Mucosa of descending colon (tissue), 3 donors: Measurements from ENCODE around the gene SLC10A3. TPM values are rescaled to one million over a fixed set of nuclear protein-coding genes. Genes with fewer than 3 reads are reported as not detected.

Source experiments
- ATAC-seq: fragments of 200-7000 bp; cut with Tn5 transposase; one replicate; pipeline ENCODE4 v1.9.1; 2020; ENCODE audit warnings: mild to moderate bottlenecking, moderate library complexity
- DNase-seq, 3 donors: peaks; one replicate each; pipeline ENCODE4 v3.0.0-alpha.2; 2020
- H3K36me3 ChIP-seq: fragments of 200-600 bp; one replicate; pipeline ENCODE4 v1.8.0; 2021; ENCODE audit warnings: low read depth, mild to moderate bottlenecking
- H3K4me1 ChIP-seq: fragments of 200-600 bp; one replicate; pipeline ENCODE4 v1.8.0; 2021; ENCODE audit warnings: low read depth, mild to moderate bottlenecking
- H3K4me3 ChIP-seq: fragments of 200-600 bp; one replicate; pipeline ENCODE4 v1.8.0; 2021; ENCODE audit warnings: mild to moderate bottlenecking
- H3K9me3 ChIP-seq: fragments of 200-600 bp; one replicate; pipeline ENCODE4 v1.8.0; 2021; ENCODE audit warnings: mild to moderate bottlenecking
- intact Hi-C, 2 donors: fragments of 100-400 bp; cut with DNase I in 1 of 2; cut with micrococcal nuclease in 1 of 2; formaldehyde crosslinking; loops; one replicate each; pipeline versions ENCODE4 v1.11.0 to v1.11.1; 2022; cut with DNase I, micrococcal nuclease
- total RNA-seq, 3 donors: library from RNA; stranded (reverse); fragmentation: NEBNext Ultra II Directional in 2 of 3; extraction: Animal tissue kit (Norgen Biotek cat#: 25700) in 2 of 3; gene quantifications; one replicate each; pipeline versions ENCODE4 v1.2.1 to v1.2.4, GENCODE V29; 2021 to 2023
- TF ChIP-seq, protein P1 (sequence below): fragments of 200-600 bp; IDR thresholded peaks from one replicate; pipeline ENCODE4 v1.8.0; 2022; ENCODE audit warnings: antibody characterized with exemption, mild to moderate bottlenecking
- donor health status: DM: no; HTN: no; CAD: no; lungs with moderate emphysema.
- donor health status: DM: no; HTN: no; CAD: no.
- donor health status: DM: no; HTN: yes; CAD: no.

Gene SLC10A3
- total RNA-seq, 3 donors from 2014 or later: 26.2 to 30.6 (median 28.0) TPM

DNA sequence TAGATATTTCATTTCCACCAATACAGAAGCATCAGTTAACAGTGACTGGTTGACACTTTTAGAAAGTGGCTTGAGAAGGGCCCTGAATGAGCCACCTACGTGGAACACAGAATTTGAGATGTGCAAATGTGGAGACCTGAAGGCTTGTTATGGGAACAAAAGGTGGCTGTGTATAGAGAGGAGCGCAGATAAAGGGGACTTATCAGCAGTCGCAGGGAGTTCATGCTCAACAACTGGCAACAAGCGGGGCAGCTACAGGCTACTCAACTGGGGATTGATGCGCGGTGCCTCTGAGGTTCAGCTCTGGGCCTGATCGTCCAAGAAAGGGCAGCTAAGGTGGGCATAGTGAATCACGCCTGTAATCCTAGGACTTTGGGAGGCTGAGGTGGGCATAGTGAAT is 29.0 kb upstream of the SLC10A3 start:
- no peak for ATAC-seq
- no peak for DNase-seq
- no peak overlapping the region for H3K4me3 ChIP-seq
- no peaks in the 10 kb centered on the region for H3K9me3 ChIP-seq
- H3K4me1 ChIP-seq: no peaks in the 10 kb centered on the region
- H3K36me3 ChIP-seq: no peaks in the 10 kb centered on the region
- intact Hi-C loops: no loop called here
- TF ChIP-seq, protein P1, sequence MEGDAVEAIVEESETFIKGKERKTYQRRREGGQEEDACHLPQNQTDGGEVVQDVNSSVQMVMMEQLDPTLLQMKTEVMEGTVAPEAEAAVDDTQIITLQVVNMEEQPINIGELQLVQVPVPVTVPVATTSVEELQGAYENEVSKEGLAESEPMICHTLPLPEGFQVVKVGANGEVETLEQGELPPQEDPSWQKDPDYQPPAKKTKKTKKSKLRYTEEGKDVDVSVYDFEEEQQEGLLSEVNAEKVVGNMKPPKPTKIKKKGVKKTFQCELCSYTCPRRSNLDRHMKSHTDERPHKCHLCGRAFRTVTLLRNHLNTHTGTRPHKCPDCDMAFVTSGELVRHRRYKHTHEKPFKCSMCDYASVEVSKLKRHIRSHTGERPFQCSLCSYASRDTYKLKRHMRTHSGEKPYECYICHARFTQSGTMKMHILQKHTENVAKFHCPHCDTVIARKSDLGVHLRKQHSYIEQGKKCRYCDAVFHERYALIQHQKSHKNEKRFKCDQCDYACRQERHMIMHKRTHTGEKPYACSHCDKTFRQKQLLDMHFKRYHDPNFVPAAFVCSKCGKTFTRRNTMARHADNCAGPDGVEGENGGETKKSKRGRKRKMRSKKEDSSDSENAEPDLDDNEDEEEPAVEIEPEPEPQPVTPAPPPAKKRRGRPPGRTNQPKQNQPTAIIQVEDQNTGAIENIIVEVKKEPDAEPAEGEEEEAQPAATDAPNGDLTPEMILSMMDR: no peak

DNA sequence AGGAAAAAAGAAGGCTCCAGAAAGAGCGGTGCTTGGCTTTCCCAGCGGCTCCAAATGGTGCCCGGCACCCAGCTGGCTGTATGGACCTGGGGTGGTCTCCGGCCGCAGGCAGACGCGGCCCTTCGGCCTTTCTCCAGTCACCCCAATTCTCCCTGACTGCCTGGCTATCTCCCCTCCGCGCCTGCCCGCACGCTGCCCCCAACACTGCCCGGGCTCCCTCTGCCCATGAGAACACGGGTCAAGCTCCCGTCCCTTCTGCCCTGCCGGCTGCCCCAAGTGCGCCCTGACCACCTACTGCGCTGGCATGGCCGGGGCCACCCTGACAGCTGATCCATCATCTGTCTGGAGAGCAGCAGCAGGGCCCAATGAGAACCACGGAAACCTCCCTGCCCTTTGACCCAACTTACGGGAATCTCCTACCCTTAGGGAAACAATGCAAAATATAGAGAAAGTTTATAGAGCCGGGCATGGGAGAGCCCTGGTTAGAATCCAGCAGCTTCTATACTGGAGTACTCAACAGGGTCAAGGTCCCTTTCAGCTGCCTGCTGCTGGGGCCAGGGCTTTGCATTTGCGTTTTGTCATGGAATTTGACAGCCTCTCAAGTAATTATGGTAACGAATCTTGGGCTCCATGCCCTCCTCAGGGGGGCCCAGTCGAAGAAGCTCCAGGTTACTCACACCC is 26.8 kb upstream of the SLC10A3 start:
- Histone ChIP-seq H3K9me3 (no peaks in the 10 kb centered on the region), H3K4me3 (no peak overlapping the region), H3K36me3 (no peaks in the 10 kb centered on the region), H3K4me1 (no peaks in the 10 kb centered on the region)
- intact Hi-C loops: no loop called here
- ATAC-seq: peak; percentile 33
- TF ChIP-seq, protein P1: no peak
- peak in 2 of 3 donors; percentile 63 to 66 for DNase-seq

DNA sequence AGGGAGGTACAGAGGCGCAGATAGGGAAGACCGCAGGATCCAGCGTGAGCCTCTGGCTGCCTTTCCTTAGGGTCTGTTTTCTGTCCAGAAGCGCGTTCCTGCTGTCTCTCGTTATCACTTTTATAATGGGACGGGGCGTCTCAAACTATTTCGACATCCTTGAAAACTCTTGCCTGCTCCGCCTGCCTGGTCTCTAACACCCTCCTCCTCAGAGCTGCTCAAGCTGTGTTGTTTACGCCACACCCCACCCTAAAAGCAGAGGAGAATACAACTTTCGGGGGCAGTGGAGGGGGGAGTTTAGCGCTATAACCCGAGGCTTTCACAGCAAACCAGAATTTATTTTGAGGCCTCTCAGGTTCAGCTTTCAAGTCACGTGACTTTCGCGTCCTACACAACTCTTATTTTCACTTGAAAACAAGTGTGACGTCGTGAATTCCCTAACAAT is 26.2 kb upstream of the SLC10A3 start:
- Histone ChIP-seq H3K4me3 (peak overlapping the region; percentile 38), H3K4me1 (no peaks in the 10 kb centered on the region), H3K9me3 (no peaks in the 10 kb centered on the region), H3K36me3 (no peaks in the 10 kb centered on the region)
- DNase-seq (peak in 1 of 3 donors; percentile 43), ATAC-seq (peak; percentile 5)
- intact Hi-C loops: no loop called here
- TF ChIP-seq, protein P1: no peak

GRCh38 chrX:154515966-154516655 is 25.7 kb upstream of the SLC10A3 start, which contains the start of gene FAM3A:
FAM3A (minus strand) TSS chrX:154516232; CDS start chrX:154515772, 460 bp downstream.
- TF ChIP-seq, protein P1: no peak
- no peaks in the 10 kb centered on the region for H3K4me1 ChIP-seq
- ATAC-seq (peak; percentile 90), DNase-seq (peak; percentile 91 to 96 (median 96))
- no peaks in the 10 kb centered on the region for H3K9me3 ChIP-seq
- intact Hi-C loops: no loop called here
- H3K4me3 ChIP-seq: peak within 1 kb of the TSS; percentile 38
- no peaks in the 10 kb centered on the region for H3K36me3 ChIP-seq

- H3K36me3 ChIP-seq: no peaks in the 10 kb centered on the region
- DNase-seq (peak in 2 of 3 donors; percentile 63 to 67), ATAC-seq (peak; percentile 66)
- intact Hi-C loops: no loop called here
- peak overlapping the region; percentile 38 for H3K4me3 ChIP-seq
- no peaks in the 10 kb centered on the region for H3K4me1 ChIP-seq
- H3K9me3 ChIP-seq: no peaks in the 10 kb centered on the region
- TF ChIP-seq, protein P1: no peak
Measured at GRCh38 chrX:154515090-154515965, 24.9 kb upstream of the SLC10A3 start.
